PC-9 (cell line): ENCODE data around the gene ULK3. TPM values are rescaled to one million over a fixed set of nuclear protein-coding genes. Genes with fewer than 3 reads are reported as not detected.

Experiments
- BruUV-seq: library from RNA; stranded (reverse); fragments of 400-500 nt; replicated peaks from 2 replicates; lab custom pipeline; 2021; lab: Mats Ljungman, UMichigan
- CTCF ChIA-PET: fragments of 300-600 bp; sonication (Branson Sonifier 250); formaldehyde crosslinking; loops from one replicate; lab custom pipeline; 2022; ENCODE audit warnings: antibody characterized with exemption; lab: Charles Lee
- POLR2A ChIA-PET: fragments of 300-600 bp; sonication (Branson Sonifier 250); formaldehyde crosslinking; loops from one replicate; lab custom pipeline; 2022; ENCODE audit warnings: antibody characterized with exemption; ENCODE audit not compliant: unreplicated experiment; lab: Charles Lee
- DNase-seq, 2 experiments: peaks; one replicate each; pipeline versions ENCODE4 v3.0.0 to v3.0.0-alpha.2; 2015 to 2022; ENCODE audit warnings: mixed read lengths in 1 of 2
- H2AFZ ChIP-seq: fragments of 200-600 bp; sonication (generic); 2 replicates; pipeline ENCODE4 v1.8.1; 2017; ENCODE audit warnings: antibody characterized with exemption
- H3F3A ChIP-seq: fragments of 200-600 bp; sonication (generic); 2 replicates; pipeline ENCODE4 v1.8.1; 2017; ENCODE audit warnings: antibody characterized with exemption, mild to moderate bottlenecking, low read depth; ENCODE audit not compliant: insufficient read depth
- H3K27ac ChIP-seq: fragments of 200-600 bp; sonication (generic); 2 replicates; pipeline ENCODE4 v1.6.1; 2016; ENCODE audit warnings: mixed run types
- H3K27me3 ChIP-seq: fragments of 200-600 bp; sonication (generic); 2 replicates; pipeline ENCODE4 v1.6.1; 2016; ENCODE audit warnings: low read depth, mixed run types; ENCODE audit not compliant: insufficient read depth
- H3K36me3 ChIP-seq: fragments of 200-600 bp; sonication (generic); 2 replicates; pipeline ENCODE4 v1.6.1; 2016; ENCODE audit warnings: low read depth, mixed run types
- H3K4me1 ChIP-seq: fragments of 200-600 bp; sonication (generic); replicated peaks from 2 replicates; pipeline ENCODE4 v1.6.1; 2016; ENCODE audit warnings: mixed run types; ENCODE audit not compliant: insufficient read depth
- H3K4me2 ChIP-seq: fragments of 200-600 bp; sonication (generic); 2 replicates; pipeline ENCODE4 v1.6.1; 2017; ENCODE audit warnings: mixed run types
- H3K4me3 ChIP-seq: fragments of 200-600 bp; sonication (generic); 2 replicates; pipeline ENCODE4 v1.6.1; 2016; ENCODE audit warnings: mixed run types
- H3K79me2 ChIP-seq: fragments of 200-600 bp; sonication (generic); 2 replicates; pipeline ENCODE4 v1.6.1; 2017; ENCODE audit warnings: low read depth, mixed run types
- H3K9me2 ChIP-seq: fragments of 200-600 bp; sonication (generic); 2 replicates; pipeline ENCODE4 v1.8.1; 2017; ENCODE audit warnings: mild to moderate bottlenecking; ENCODE audit not compliant: insufficient read depth
- H3K9me3 ChIP-seq: fragments of 200-600 bp; sonication (generic); 2 replicates; pipeline ENCODE4 v1.8.1; 2016; ENCODE audit warnings: low read depth; ENCODE audit not compliant: insufficient read depth
- H4K20me1 ChIP-seq: fragments of 200-600 bp; sonication (generic); 2 replicates; pipeline ENCODE4 v1.8.1; 2017; ENCODE audit not compliant: insufficient read depth
- CTCF ChIP-seq: fragments of 200-600 bp; sonication (generic); conservative IDR thresholded peaks from 2 replicates; pipeline ENCODE4 v1.6.1; 2017; ENCODE audit warnings: mixed run types, antibody characterized with exemption, mild to moderate bottlenecking, moderate library complexity
- EZH2 ChIP-seq: fragments of 200-600 bp; sonication (generic); IDR thresholded peaks from 2 replicates; pipeline ENCODE4 v1.8.0; 2017; ENCODE audit warnings: antibody characterized with exemption, low read depth
- intact Hi-C: fragments of 100-400 bp; cut with micrococcal nuclease; formaldehyde crosslinking; loops from one replicate; pipeline ENCODE4 v1.10.0; 2022; ENCODE audit not compliant: unreplicated experiment
- total RNA-seq: library from RNA; stranded (reverse); gene quantifications from 2 replicates; pipeline ENCODE4 v1.2.3, GENCODE V29; 2021

ULK3 gene
- total RNA-seq, 1 experiment from 2014 or later = 30.2 TPM

DNA sequence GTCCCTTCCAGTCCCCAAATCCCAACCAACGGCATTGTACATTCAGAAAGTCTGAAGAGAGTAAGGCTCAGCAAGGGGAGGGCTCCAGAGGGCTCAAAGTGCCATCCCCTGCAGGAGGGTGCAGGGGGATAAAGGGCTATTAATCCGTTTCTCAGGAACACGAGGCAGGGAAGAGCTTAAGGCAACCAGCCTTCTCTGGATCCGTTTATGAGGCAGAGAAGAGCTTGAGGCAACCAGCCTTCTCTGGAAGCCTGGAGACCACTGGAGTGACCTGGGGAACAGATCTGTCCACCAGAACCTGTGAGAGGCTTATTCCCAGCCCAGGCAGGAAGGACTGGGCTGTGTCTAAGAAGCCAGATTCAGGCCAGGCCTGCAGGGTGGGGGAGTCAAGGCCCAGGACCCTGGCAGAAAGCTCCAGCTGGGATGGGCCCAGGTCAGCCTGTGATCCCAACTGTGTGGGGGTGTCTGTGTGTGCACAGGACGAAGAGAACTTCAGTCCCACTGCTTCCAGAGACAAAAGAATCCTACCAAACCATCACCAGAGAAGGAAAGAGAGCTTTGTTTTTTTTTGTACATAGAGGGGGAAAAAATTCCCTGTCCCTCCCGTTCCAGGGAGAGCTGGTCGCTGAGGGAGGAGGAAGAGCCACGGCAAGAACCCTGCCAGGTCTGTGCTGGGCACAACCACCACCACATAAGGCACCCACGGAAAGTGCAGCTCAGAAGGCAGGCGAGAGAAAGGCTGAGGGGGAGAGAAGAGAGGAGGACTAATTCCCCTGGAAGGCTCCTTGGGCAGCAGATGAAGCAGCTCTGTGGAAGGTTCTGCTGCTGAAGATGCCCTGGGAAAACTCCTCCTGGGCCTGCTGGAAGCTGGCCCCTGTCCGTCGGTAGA is 1.6 kb upstream of the ULK3 start:
- POLR2A ChIA-PET = no interaction called here
- Histone ChIP-seq H4K20me1 (no peaks in the 10 kb centered on the region), H3F3A (peaks cover 23% of the 10 kb centered on the region; the same call in 1 of the 2 replicates), H3K4me1 (peaks cover 11% of the 10 kb centered on the region), H3K4me3 (no peak overlapping the region), H3K36me3 (no peaks in the 10 kb centered on the region; the same call in 1 of the 2 replicates), H3K9me2 (no peaks in the 10 kb centered on the region), H3K9me3 (no peaks in the 10 kb centered on the region), H3K27me3 (no peaks in the 10 kb centered on the region), H3K4me2 (no peak overlapping the region), H3K79me2 (no peaks in the 10 kb centered on the region), H3K27ac (no peak overlapping the region), H2AFZ (no peak overlapping the region)
- no TSS peak for BruUV-seq
- no peak for DNase-seq
- intact Hi-C loops = no loop called here
- TF ChIP-seq EZH2 = no peak
- no peak for TF ChIP-seq CTCF
- CTCF ChIA-PET = interaction anchor here (0.5 to 1.2 kb wide), 2 partner anchors 57 to 108 kb away, joined by 3 to 6 read pairs; no protein-coding TSS in a partner anchor

GRCh38 chr15:74843891-74844299 is 939 bp upstream of the ULK3 start:
- H3K4me3 ChIP-seq = no peak overlapping the region
- intact Hi-C loops = loop anchor here (2.0 kb wide), 1 partner anchor 57 kb away; no protein-coding TSS in a partner anchor
- POLR2A ChIA-PET = interaction anchor here (0.5 kb wide), 1 partner anchor 119 kb away, joined by 3 read pairs; no protein-coding TSS in a partner anchor

More at GRCh38 chr15:74843891-74844299, 939 bp upstream of the ULK3 start:
- Histone ChIP-seq H4K20me1 (no peaks in the 10 kb centered on the region), H3K36me3 (no peaks in the 10 kb centered on the region; the same call in 1 of the 2 replicates), H2AFZ (no peak overlapping the region), H3K27ac (no peak overlapping the region), H3K9me3 (no peaks in the 10 kb centered on the region), H3K79me2 (no peaks in the 10 kb centered on the region), H3K4me2 (no peak overlapping the region), H3F3A (peaks cover 18% of the 10 kb centered on the region; the same call in 1 of the 2 replicates), H3K27me3 (no peaks in the 10 kb centered on the region), H3K9me2 (no peaks in the 10 kb centered on the region), H3K4me1 (peaks cover 11% of the 10 kb centered on the region)
- no peak for DNase-seq
- BruUV-seq = no TSS peak
- CTCF ChIA-PET = no interaction called here
- TF ChIP-seq CTCF (no peak), EZH2 (no peak)
